ENCODE data around the gene COL25A1. TPM values are rescaled to one million over a fixed set of nuclear protein-coding genes. Genes with fewer than 3 reads are reported as not detected.

Gene COL25A1
- total RNA-seq, 1 experiment from 2014 or later: not detected

DNA sequence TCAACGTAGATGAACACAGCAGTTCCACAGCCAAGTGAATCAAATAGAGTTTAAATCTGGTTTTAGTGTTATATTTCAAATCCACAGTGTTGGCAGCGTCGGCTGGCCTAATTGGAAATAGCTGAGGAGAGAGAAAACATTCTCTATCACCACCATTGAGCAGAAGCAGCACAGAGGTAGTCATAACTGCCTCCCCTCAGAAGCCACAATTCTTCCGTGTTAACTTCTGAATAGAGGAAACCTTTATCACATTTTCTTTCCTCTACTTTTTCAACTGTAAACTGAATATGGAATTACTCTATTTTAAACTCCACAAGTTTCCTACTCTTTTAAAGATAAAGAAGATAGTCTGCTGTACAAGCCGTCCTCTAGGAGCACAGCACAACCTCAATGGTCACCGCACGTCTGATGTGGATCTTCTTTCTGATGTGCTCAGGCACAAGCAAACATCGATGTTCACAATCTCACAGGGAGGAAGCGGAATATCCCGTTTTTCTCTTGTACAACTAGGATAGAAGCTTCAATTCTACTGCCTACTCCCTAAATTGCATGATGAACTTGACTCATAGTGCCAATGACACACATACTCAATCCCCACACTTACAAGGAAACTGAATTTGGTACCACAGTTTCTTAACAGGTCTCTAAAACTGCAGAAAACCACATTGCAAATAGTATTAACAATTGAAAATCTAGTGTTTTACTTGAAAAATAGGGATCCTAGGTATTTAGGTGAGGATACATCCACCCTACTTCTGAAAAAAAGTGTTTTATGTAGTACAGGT is 321.8 kb downstream of the COL25A1 start:
- Histone ChIP-seq H3K79me2 (ENCODE audit: insufficient read depth, low read length) (no peaks in the 10 kb centered on the region), H3K4me3 (replicated peaks in 1 of 2; ENCODE audit: low read depth in 1 of 2, low read length in 2 of 2) (no peak overlapping the region), H4K20me1 (ENCODE audit: insufficient read depth) (no peaks in the 10 kb centered on the region), H3K9ac (ENCODE audit: low read length) (no peak overlapping the region), H3K36me3 (ENCODE audit: control insufficient read depth in 1 of 2, insufficient read depth in 2 of 2, low read length in 2 of 2) (no peaks in the 10 kb centered on the region), H3K4me2 (ENCODE audit: low read length) (no peak overlapping the region), H3K27ac (ENCODE audit: low read depth, low read length) (no peak overlapping the region), H2AFZ (ENCODE audit: low read depth, low read length, poor library complexity, severe bottlenecking) (no peak overlapping the region), H3K9me3 (ENCODE audit: control insufficient read depth in 1 of 2, insufficient read depth in 1 of 2, low read depth in 1 of 2, low read length in 2 of 2) (no peaks in the 10 kb centered on the region), H3K4me1 (ENCODE audit: control insufficient read depth in 1 of 2, insufficient read depth in 2 of 2, low read length in 2 of 2) (no peaks in the 10 kb centered on the region), H3K9me2 (ENCODE audit: insufficient read depth) (no peaks in the 10 kb centered on the region), H3K27me3 (ENCODE audit: insufficient read depth, low read length) (peaks cover 39% of the 10 kb centered on the region)
- TF ChIP-seq YY1 (IDR thresholded peaks at IDR 0.05; ENCODE audit: extremely low read depth, insufficient replicate concordance, low read depth, low read length) (no peak), ZFX (IDR thresholded peaks at IDR 0.05) (no peak), SP1 (IDR thresholded peaks at IDR 0.05; ENCODE audit: low read depth) (no peak), SIN3A (IDR thresholded peaks at IDR 0.05; ENCODE audit: low read depth) (no peak), JUND (IDR thresholded peaks at IDR 0.05) (no peak)
- DNase-seq (ENCODE audit: low read depth, low spot score) (no peak), ATAC-seq (no peak)
- no TSS peak for BruUV-seq (replicated peaks)
- POLR2A ChIA-PET: no interaction called here
- intact Hi-C loops (cut with micrococcal nuclease): no loop called here
- RAD21 ChIA-PET (ENCODE audit: low non-redundant PET in 1 of 2, low total read pairs in 2 of 2, uncharacterized antibody in 2 of 2, unreplicated experiment in 2 of 2): no interaction called here
- CTCF ChIA-PET: no interaction called here

DNA sequence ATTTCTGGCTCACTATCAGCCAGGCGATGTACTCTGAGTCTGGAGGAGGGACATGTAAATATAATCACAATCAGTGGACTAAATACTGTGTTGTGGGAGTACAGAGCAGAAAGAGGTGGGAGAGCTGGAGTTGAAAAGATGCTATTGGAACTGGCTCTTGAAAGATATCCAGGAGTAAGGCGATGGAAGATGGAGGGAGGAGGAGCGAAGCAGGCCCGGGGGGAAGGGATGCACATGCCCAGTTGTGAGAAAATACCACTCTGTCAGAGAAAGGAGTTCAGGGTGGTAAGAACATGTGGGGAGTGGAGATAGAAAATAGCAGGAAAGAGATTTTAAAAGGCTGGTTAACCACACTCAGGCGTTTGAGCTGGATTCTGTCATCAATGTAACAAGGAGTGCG is 322.7 kb downstream of the COL25A1 start:
- H3K9me2 ChIP-seq (ENCODE audit: insufficient read depth): no peaks in the 10 kb centered on the region
- no peaks in the 10 kb centered on the region for H3K36me3 ChIP-seq (ENCODE audit: control insufficient read depth in 1 of 2, insufficient read depth in 2 of 2, low read length in 2 of 2)
- no peaks in the 10 kb centered on the region for H3K79me2 ChIP-seq (ENCODE audit: insufficient read depth, low read length)
- no peaks in the 10 kb centered on the region for H4K20me1 ChIP-seq (ENCODE audit: insufficient read depth)
- DNase-seq (ENCODE audit: low read depth, low spot score) (no peak), ATAC-seq (no peak)
- intact Hi-C loops (cut with micrococcal nuclease): no loop called here
- H3K4me2 ChIP-seq (ENCODE audit: low read length): no peak overlapping the region
- BruUV-seq (replicated peaks): no TSS peak
- POLR2A ChIA-PET: no interaction called here
- no peak overlapping the region for H3K9ac ChIP-seq (ENCODE audit: low read length)
- H3K4me3 ChIP-seq (replicated peaks in 1 of 2; ENCODE audit: low read depth in 1 of 2, low read length in 2 of 2): no peak overlapping the region
- TF ChIP-seq CEBPB (IDR thresholded peaks at IDR 0.05; ENCODE audit: low read depth) (no peak), ZNF274 (IDR thresholded peaks at IDR 0.05; ENCODE audit: low read depth, low read length) (no peak), YY1 (IDR thresholded peaks at IDR 0.05; ENCODE audit: extremely low read depth, insufficient replicate concordance, low read depth, low read length) (no peak), ZFX (IDR thresholded peaks at IDR 0.05) (no peak), EZH2 (IDR thresholded peaks at IDR 0.05) (no peak), JUND (IDR thresholded peaks at IDR 0.05) (no peak), EGR1 (IDR thresholded peaks at IDR 0.05; ENCODE audit: low read depth) (no peak), TCF7L2 (IDR thresholded peaks at IDR 0.05; ENCODE audit: borderline replicate concordance, extremely low read depth, insufficient read depth, insufficient read length) (no peak), RAD21 (IDR thresholded peaks at IDR 0.05; ENCODE audit: low read depth) (no peak), POLR2A (IDR thresholded peaks at IDR 0.05; ENCODE audit: borderline replicate concordance, extremely low read depth, insufficient read depth, insufficient read length) (no peak), SIN3A (IDR thresholded peaks at IDR 0.05; ENCODE audit: low read depth) (no peak)
- TF ChIP-seq, protein P1, sequence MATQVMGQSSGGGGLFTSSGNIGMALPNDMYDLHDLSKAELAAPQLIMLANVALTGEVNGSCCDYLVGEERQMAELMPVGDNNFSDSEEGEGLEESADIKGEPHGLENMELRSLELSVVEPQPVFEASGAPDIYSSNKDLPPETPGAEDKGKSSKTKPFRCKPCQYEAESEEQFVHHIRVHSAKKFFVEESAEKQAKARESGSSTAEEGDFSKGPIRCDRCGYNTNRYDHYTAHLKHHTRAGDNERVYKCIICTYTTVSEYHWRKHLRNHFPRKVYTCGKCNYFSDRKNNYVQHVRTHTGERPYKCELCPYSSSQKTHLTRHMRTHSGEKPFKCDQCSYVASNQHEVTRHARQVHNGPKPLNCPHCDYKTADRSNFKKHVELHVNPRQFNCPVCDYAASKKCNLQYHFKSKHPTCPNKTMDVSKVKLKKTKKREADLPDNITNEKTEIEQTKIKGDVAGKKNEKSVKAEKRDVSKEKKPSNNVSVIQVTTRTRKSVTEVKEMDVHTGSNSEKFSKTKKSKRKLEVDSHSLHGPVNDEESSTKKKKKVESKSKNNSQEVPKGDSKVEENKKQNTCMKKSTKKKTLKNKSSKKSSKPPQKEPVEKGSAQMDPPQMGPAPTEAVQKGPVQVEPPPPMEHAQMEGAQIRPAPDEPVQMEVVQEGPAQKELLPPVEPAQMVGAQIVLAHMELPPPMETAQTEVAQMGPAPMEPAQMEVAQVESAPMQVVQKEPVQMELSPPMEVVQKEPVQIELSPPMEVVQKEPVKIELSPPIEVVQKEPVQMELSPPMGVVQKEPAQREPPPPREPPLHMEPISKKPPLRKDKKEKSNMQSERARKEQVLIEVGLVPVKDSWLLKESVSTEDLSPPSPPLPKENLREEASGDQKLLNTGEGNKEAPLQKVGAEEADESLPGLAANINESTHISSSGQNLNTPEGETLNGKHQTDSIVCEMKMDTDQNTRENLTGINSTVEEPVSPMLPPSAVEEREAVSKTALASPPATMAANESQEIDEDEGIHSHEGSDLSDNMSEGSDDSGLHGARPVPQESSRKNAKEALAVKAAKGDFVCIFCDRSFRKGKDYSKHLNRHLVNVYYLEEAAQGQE (IDR thresholded peaks at IDR 0.05; ENCODE audit: low read depth): no peak
- H3K9me3 ChIP-seq (ENCODE audit: control insufficient read depth in 1 of 2, insufficient read depth in 1 of 2, low read depth in 1 of 2, low read length in 2 of 2): no peaks in the 10 kb centered on the region
- H3K4me1 ChIP-seq (ENCODE audit: control insufficient read depth in 1 of 2, insufficient read depth in 2 of 2, low read length in 2 of 2): no peaks in the 10 kb centered on the region
- RAD21 ChIA-PET (ENCODE audit: low non-redundant PET in 1 of 2, low total read pairs in 2 of 2, uncharacterized antibody in 2 of 2, unreplicated experiment in 2 of 2): no interaction called here
- H2AFZ ChIP-seq (ENCODE audit: low read depth, low read length, poor library complexity, severe bottlenecking): no peak overlapping the region
- CTCF ChIA-PET: no interaction called here
- peaks cover 39% of the 10 kb centered on the region for H3K27me3 ChIP-seq (ENCODE audit: insufficient read depth, low read length)
- no peak overlapping the region for H3K27ac ChIP-seq (ENCODE audit: low read depth, low read length)
